ENCODE measurements around the gene IL17REL. TPM values are rescaled to one million over a fixed set of nuclear protein-coding genes. Genes with fewer than 3 reads are reported as not detected.

The IL17REL gene
- total RNA-seq, 2 donors from 2014 or later: 0.15 TPM; not detected in 1

GRCh38 chr22:50034126-50035081, 21.8 kb upstream of the IL17REL start:
- Histone ChIP-seq H3K4me1 (ENCODE audit: control insufficient read depth, insufficient read depth, low read length) (no peaks in the 10 kb centered on the region), H3K4me3 (ENCODE audit: low read length) (no peak overlapping the region), H3K9me3 (ENCODE audit: control insufficient read depth, low read length) (no peaks in the 10 kb centered on the region), H3K9ac (ENCODE audit: extremely low read depth, low read length, poor library complexity, severe bottlenecking) (no peak overlapping the region), H3K27ac (ENCODE audit: low read depth, low read length) (no peak overlapping the region), H3K36me3 (ENCODE audit: control insufficient read depth, insufficient read depth, low read length) (no peaks in the 10 kb centered on the region), H3K27me3 (ENCODE audit: control insufficient read depth, insufficient read depth, low read length, poor library complexity, severe bottlenecking) (peaks cover 13% of the 10 kb centered on the region)
- Mint-ChIP-seq H3K4me1 (no peaks in the 10 kb centered on the region), H3K36me3 (ENCODE audit: low read depth) (no peaks in the 10 kb centered on the region), H3K27me3 (ENCODE audit: insufficient read depth) (peaks cover 6% of the 10 kb centered on the region), H3K4me3 (no peak overlapping the region), H3K9me3 (peaks cover 8% of the 10 kb centered on the region), H3K27ac (no peak overlapping the region)
- TF ChIP-seq CTCF (conservative IDR thresholded peaks at IDR 0.05): no peak
- WGBS, 2 experiments (ENCODE audit: insufficient coverage in 1 of 2, insufficient read length in 1 of 2): 89 to 94% methylated on average over 28 to 43 of the region's 43 CpGs
- DNase-seq: no peak

GRCh38 chr22:50032941-50033601, 20.5 kb upstream of the IL17REL start:
- DNase-seq: no peak

More at GRCh38 chr22:50032941-50033601, 20.5 kb upstream of the IL17REL start:
- Histone ChIP-seq H3K27ac (ENCODE audit: low read depth, low read length) (no peak overlapping the region), H3K4me3 (ENCODE audit: low read length) (no peak overlapping the region), H3K36me3 (ENCODE audit: control insufficient read depth, insufficient read depth, low read length) (no peaks in the 10 kb centered on the region), H3K27me3 (ENCODE audit: control insufficient read depth, insufficient read depth, low read length, poor library complexity, severe bottlenecking) (peaks cover 17% of the 10 kb centered on the region), H3K9me3 (ENCODE audit: control insufficient read depth, low read length) (no peaks in the 10 kb centered on the region), H3K4me1 (ENCODE audit: control insufficient read depth, insufficient read depth, low read length) (no peaks in the 10 kb centered on the region), H3K9ac (ENCODE audit: extremely low read depth, low read length, poor library complexity, severe bottlenecking) (no peak overlapping the region)
- 92 to 93% methylated on average over 19 to 23 of the region's 23 CpGs for WGBS, 2 experiments (ENCODE audit: insufficient coverage in 1 of 2, insufficient read length in 1 of 2)
- Mint-ChIP-seq H3K4me3 (no peak overlapping the region), H3K4me1 (no peaks in the 10 kb centered on the region), H3K27ac (no peak overlapping the region), H3K9me3 (no peaks in the 10 kb centered on the region), H3K36me3 (ENCODE audit: low read depth) (no peaks in the 10 kb centered on the region), H3K27me3 (ENCODE audit: insufficient read depth) (peaks cover 7% of the 10 kb centered on the region)
- no peak for TF ChIP-seq CTCF (conservative IDR thresholded peaks at IDR 0.05)
